Kidney (tissue), 14 donors: Measurements from ENCODE around the gene SUDS3. TPM values are rescaled to one million over a fixed set of nuclear protein-coding genes. Genes with fewer than 3 reads are reported as not detected.

Experiments used
- DNase-seq, 5 donors: peaks; one replicate each; pipeline ENCODE4 v3.0.0-alpha.2; 2013 to 2020
- FAIRE-seq: peaks from 2 replicates; lab custom pipeline; 2012; peaks lifted over from hg19 to GRCh38; lab: Jason Lieb, UNC
- H3K27ac ChIP-seq, 2 donors: one replicate each; pipeline ENCODE4 v1.7.0; 2013; ENCODE audit warnings: low read depth in 2 of 2, low read length in 2 of 2, inconsistent platforms in 1 of 2
- H3K27me3 ChIP-seq: one replicate; pipeline ENCODE4 v1.7.1; 2013; ENCODE audit warnings: low read length, inconsistent platforms; ENCODE audit not compliant: control insufficient read depth, insufficient read depth
- H3K36me3 ChIP-seq, 3 donors: one replicate each; pipeline versions ENCODE4 v1.7.0 to v1.7.1; 2013; ENCODE audit warnings: low read length in 3 of 3, control low read depth in 1 of 3, inconsistent platforms in 1 of 3; ENCODE audit not compliant: insufficient read depth in 3 of 3, control insufficient read depth in 2 of 3
- H3K4me1 ChIP-seq, 3 donors: one replicate each; pipeline versions ENCODE4 v1.7.0 to v1.7.1; 2013; ENCODE audit warnings: low read length in 3 of 3, inconsistent platforms in 1 of 3, low read depth in 1 of 3; ENCODE audit not compliant: control insufficient read depth in 2 of 3, insufficient read depth in 2 of 3
- H3K4me3 ChIP-seq, 3 donors: one replicate each; pipeline versions ENCODE4 v1.7.0 to v1.8.1; 2013; ENCODE audit warnings: low read length in 3 of 3, control low read depth in 1 of 3, inconsistent platforms in 1 of 3
- H3K9ac ChIP-seq, 3 donors: one replicate each; pipeline versions ENCODE4 v1.7.0 to v1.7.1; 2013; ENCODE audit warnings: low read length in 3 of 3, control low read depth in 1 of 3, inconsistent platforms in 1 of 3
- H3K9me3 ChIP-seq, 3 donors: one replicate each; pipeline versions ENCODE4 v1.7.0 to v1.7.1; 2013; ENCODE audit warnings: low read length in 3 of 3, control low read depth in 1 of 3, inconsistent platforms in 1 of 3; ENCODE audit not compliant: control insufficient read depth in 2 of 3, insufficient read depth in 1 of 3
- intact Hi-C: fragments of 100-400 bp; cut with DNase I; formaldehyde crosslinking; loops from one replicate; pipeline ENCODE4 v1.11.1; 2022
- polyA plus RNA-seq: library from polyadenylated mRNA; stranded (reverse); fragments of 350-450 nt; fragmentation: Illumina TruSeq; extraction: RNeasy Lipid Tissue Mini Kit (QIAGEN cat#74804); gene quantifications from one replicate; pipeline ENCODE4 v1.2.3, GENCODE V29; 2014; ENCODE audit warnings: low read depth, low replicate concordance; ENCODE audit not compliant: insufficient read depth
- total RNA-seq: library from RNA; stranded (reverse); fragmentation: NEBNext Ultra II Directional; extraction: Animal tissue kit (Norgen Biotek cat#: 25700); gene quantifications from one replicate; pipeline ENCODE4 v1.2.1, GENCODE V29; 2021
- TF ChIP-seq, protein P1 (sequence below): IDR thresholded peaks from 3 replicates; pipeline ENCODE4 v1.5.1; 2012; ENCODE audit warnings: mild to moderate bottlenecking, moderate library complexity, borderline replicate concordance; ENCODE audit not compliant: insufficient read depth; ENCODE audit errors: extremely low read depth
- donor health status: control.
- donor health status: control.
- donor health status: control.
- donor health status: control.
- donor health status: control.
- donor health status: DM: yes; HTN: yes; CAD: no.
- donor health status: Normal renal cell carcinoma (clear cell type).

SUDS3 gene
- total and polyA plus RNA-seq, 2 donors from 2014 or later, result 14.9 to 29.0 TPM

DNA sequence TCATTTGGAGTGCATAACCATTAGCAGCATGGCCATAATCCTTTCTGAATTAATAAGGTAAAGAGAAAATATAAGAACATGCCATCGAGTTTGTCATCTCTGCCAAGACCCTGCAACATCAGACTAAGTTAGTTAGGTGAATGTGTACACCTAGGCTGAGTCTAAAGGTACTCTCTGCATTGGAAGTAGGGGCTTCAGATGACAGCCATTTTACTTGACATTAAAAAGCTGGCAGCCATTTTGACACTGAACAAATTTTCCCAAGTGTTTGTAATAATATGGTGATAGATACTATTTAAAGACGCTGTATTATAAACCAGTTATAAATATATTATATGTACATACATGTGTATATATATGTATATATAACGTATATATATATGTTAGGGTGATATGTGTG, 79.0 kb downstream of the SUDS3 start:
- Histone ChIP-seq H3K36me3 (no peaks in the 10 kb centered on the region), H3K4me1 (no peaks in the 10 kb centered on the region), H3K27me3 (no peaks in the 10 kb centered on the region), H3K9ac (no peak overlapping the region), H3K27ac (no peak overlapping the region), H3K4me3 (no peak overlapping the region), H3K9me3 (no peaks in the 10 kb centered on the region)
- DNase-seq (no peak), FAIRE-seq (no peak)
- TF ChIP-seq, protein P1, sequence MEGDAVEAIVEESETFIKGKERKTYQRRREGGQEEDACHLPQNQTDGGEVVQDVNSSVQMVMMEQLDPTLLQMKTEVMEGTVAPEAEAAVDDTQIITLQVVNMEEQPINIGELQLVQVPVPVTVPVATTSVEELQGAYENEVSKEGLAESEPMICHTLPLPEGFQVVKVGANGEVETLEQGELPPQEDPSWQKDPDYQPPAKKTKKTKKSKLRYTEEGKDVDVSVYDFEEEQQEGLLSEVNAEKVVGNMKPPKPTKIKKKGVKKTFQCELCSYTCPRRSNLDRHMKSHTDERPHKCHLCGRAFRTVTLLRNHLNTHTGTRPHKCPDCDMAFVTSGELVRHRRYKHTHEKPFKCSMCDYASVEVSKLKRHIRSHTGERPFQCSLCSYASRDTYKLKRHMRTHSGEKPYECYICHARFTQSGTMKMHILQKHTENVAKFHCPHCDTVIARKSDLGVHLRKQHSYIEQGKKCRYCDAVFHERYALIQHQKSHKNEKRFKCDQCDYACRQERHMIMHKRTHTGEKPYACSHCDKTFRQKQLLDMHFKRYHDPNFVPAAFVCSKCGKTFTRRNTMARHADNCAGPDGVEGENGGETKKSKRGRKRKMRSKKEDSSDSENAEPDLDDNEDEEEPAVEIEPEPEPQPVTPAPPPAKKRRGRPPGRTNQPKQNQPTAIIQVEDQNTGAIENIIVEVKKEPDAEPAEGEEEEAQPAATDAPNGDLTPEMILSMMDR, result no peak
- intact Hi-C loops, result no loop called here

DNA sequence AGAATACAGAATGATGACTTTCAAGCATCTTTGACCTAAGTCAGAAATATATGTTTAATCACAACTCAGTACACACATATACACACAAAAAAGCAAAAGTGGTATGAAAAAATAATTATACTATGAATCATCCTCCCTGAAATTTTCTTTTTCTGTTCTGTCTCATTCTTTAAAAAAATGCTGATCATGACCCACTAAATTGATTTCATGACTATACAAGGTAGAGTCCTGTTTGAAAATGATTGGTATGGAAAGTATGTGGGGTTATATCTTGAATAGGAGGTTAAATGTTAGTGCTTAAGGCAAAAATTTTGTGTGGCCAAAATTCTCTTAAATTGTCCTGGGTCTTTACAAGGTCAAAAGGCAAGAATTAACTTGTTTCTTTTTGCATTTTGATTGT, 80.4 kb downstream of the SUDS3 start:
- Histone ChIP-seq H3K9ac (no peak overlapping the region), H3K9me3 (no peaks in the 10 kb centered on the region), H3K4me3 (no peak overlapping the region), H3K36me3 (no peaks in the 10 kb centered on the region), H3K27me3 (no peaks in the 10 kb centered on the region), H3K27ac (no peak overlapping the region), H3K4me1 (no peaks in the 10 kb centered on the region)
- intact Hi-C loops, result no loop called here
- FAIRE-seq (no peak), DNase-seq (no peak)
- TF ChIP-seq, protein P1, result no peak

DNA sequence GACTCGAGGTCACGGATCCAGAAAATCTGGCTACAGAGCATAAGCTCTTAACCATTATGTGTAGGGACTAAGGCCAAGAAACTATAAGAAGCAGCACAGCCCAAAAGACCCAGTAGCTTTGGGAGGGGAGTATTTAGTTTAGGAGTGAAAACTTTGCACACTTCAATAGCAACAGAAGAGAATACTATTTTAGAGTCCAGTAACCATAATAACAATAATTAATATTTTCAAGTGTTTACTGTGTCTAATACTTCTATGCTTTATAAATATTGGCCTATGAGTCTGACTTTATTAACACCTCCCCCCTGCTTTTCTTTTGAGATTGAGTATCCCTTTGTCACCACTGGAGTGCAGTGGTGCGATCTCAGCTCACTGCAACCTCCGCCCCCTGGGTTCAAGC, 82.8 kb downstream of the SUDS3 start:
- FAIRE-seq (no peak), DNase-seq (no peak)
- Histone ChIP-seq H3K36me3 (no peaks in the 10 kb centered on the region), H3K27ac (no peak overlapping the region), H3K27me3 (no peaks in the 10 kb centered on the region), H3K4me3 (no peak overlapping the region), H3K9ac (no peak overlapping the region), H3K4me1 (no peaks in the 10 kb centered on the region), H3K9me3 (no peaks in the 10 kb centered on the region)
- intact Hi-C loops, result no loop called here
- TF ChIP-seq, protein P1, result no peak

DNA sequence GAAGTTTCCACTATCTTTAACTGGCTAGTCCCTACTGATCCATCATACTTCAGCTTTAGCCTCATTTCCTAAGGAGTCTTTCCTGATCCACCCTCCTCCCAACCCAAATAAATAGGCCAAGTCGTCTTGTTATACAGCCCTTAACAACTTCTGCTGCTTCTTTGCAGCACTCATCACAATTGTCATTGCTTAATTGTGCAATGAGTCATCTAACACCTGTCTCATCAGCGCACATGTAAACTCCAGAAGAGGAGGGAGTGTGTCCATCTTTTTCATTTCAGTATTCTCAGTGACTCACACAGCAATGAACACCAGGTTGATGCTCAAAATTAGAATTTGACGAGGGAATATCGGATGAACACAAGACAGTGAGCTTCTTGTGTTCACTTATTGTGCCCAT, 87.3 kb downstream of the SUDS3 start:
- Histone ChIP-seq H3K27me3 (no peaks in the 10 kb centered on the region), H3K27ac (no peak overlapping the region), H3K9ac (no peak overlapping the region), H3K4me3 (no peak overlapping the region), H3K36me3 (no peaks in the 10 kb centered on the region), H3K9me3 (no peaks in the 10 kb centered on the region), H3K4me1 (no peaks in the 10 kb centered on the region)
- FAIRE-seq, result no peak
- intact Hi-C loops, result no loop called here
- TF ChIP-seq, protein P1, result no peak
- no peak for DNase-seq
